22Rv1 (cell line): ENCODE data around the gene ERH.

Source experiments
- H3K27ac ChIP-seq: fragments of 450-650 bp; 2 replicates; pipeline ENCODE4 v1.5.1; 2017
- CTCF ChIP-seq: fragments of 450-650 bp; IDR thresholded peaks from 2 replicates; pipeline ENCODE4 v1.5.1; 2017; ENCODE audit warnings: mild to moderate bottlenecking
- ZFX ChIP-seq: fragments of 450-650 bp; IDR thresholded peaks from 2 replicates; pipeline ENCODE4 v1.6.1; 2017; ENCODE audit warnings: antibody characterized with exemption, borderline replicate concordance

ERH gene

GRCh38 chr14:69405762-69406161 lies 7.7 kb upstream of the ERH start:
- TF ChIP-seq ZFX (no peak), CTCF (no peak)

DNA sequence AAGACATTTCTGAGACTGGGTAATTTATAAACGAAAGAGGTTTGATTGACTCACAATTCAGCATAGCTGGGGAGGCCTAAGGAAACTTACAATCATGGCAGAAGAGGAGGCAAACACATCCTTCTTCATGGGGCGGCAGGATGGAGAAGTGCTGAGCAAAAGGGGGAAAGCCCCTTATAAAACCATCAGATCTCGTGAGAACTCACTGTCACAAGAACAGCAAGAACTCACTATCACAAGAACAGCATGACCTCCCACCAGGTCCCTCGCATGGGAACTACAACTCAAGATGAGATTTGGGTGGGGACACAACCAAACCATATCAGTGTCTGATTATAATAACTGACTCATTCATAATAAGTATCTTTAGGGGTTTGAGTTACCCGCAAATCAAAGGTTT lies 6.8 kb upstream of the ERH start:
- TF ChIP-seq ZFX, result no peak
- TF ChIP-seq CTCF, result no peak

More at GRCh38 chr14:69405762-69406161, 7.7 kb upstream of the ERH start:
- no peak overlapping the region for H3K27ac ChIP-seq

DNA sequence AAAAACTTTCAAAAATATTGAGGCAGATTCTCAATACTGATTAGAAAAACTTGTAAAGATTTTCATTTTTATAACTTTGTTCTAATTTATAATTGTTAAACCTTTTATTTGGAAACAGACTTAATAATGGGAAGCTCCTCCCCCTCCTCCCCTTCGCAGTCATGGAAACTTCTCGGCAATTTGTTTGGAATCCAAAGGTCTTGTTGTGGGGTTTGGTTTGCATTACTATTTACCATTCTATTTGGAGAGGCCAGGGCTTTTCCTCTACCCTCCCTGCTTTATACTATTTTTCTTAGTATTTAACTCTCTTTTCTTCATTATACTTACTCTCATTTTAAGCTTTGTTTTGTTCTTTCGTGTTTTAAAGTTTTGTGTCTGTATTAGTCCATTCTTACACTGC lies 6.4 kb upstream of the ERH start:
- TF ChIP-seq CTCF (no peak), ZFX (no peak)
- no peak overlapping the region for H3K27ac ChIP-seq

More for the DNA sequence above, 6.8 kb upstream of the ERH start:
- no peak overlapping the region for H3K27ac ChIP-seq

DNA sequence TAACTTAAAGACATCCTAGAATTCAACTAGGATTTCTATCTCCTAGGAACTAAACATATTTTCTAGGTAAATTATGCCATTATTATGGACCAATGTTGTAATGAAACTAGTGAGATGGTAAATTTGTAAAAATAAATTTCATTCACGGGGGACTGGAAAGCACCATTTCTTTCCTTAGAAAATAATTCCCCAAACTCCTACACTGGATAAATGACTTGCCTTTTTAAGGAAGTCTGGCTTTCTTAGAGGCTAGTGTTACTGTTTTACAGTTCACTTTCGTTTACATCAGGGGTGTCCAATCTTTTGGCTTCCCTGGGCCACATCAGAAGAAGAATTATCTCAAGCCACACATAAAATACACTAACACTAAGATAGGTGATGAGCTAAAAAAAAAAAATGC lies 3.7 kb upstream of the ERH start:
- no peak overlapping the region for H3K27ac ChIP-seq
- TF ChIP-seq ZFX, result no peak
- no peak for TF ChIP-seq CTCF

GRCh38 chr14:69400154-69400553 lies 2.1 kb upstream of the ERH start:
- TF ChIP-seq ZFX (no peak), CTCF (no peak)
- no peak overlapping the region for H3K27ac ChIP-seq

DNA sequence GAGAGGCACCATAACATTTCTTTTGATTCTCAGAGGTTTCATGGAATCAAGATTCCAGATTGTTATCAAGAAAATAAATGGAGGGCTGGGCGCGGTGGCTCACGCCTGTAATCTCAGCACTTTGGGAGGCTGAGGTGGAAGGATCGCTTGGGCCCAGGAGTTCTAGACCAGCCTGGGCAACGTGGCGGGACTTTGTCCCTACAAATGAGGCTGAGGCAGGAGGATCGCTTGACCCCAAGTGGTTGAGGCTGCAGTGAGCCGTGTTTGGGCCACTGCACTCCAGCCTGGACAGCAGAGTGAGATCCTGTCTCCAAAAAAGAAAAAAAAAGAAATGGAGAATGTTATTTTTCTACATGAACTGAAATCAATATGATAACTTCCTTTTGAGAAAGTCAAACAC lies 1.7 kb upstream of the ERH start:
- H3K27ac ChIP-seq, result no peak overlapping the region
- TF ChIP-seq ZFX, result no peak
- TF ChIP-seq CTCF, result no peak

GRCh38 chr14:69398818-69399210 lies 715 bp upstream of the ERH start:
- TF ChIP-seq ZFX, result no peak
- no peak for TF ChIP-seq CTCF
- peak overlapping the region; percentile 84 for H3K27ac ChIP-seq
